HK-2 (cell line): ENCODE results near the gene GJD3.
"Not testable (repeated sequence)": the region's sequence is repeated elsewhere in the genome, so short reads cannot be mapped to it uniquely, and the experiment has no call there.

Source experiments
- DNase-seq: peaks from one replicate; pipeline ENCODE4 v3.0.0-alpha.2; 2018; ENCODE audit not compliant: unreplicated experiment

GJD3 gene

GRCh38 chr17:40367728-40368127, 3.2 kb upstream of the GJD3 start:
- DNase-seq: not testable (repeated sequence)

DNA sequence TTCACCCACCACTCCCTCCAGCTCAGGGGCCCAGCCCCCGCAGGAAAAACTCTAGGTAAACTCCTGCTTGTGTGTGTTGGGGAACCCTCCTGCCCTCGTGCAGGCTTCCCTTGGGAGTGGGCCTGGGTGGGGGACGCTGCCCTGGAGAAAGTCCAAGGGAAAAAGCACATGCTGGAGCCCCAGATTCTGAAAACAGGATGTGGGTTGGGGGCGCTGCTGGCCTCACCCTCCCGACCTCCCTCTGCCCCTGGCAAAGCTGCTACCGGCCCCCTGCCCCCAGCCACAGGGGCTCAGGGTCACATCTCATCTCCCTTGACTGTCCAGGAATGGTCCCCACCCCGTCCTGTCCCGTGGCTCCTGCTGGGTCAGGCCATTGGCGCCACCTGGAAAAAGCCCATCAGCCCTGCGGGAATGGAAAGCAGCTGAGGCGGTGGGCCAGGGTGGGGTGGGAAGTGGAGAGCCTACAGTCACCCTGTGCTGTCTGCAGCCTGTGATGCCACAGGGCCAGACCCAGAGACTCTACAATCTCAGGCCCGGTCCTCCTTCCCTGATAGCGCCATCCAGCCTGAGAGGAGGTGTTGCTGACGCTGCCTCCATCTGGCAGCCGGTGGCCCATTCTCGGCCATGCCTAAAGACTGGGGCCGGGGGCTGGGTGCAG, 2.5 kb upstream of the GJD3 start:
- DNase-seq: no peak

DNA sequence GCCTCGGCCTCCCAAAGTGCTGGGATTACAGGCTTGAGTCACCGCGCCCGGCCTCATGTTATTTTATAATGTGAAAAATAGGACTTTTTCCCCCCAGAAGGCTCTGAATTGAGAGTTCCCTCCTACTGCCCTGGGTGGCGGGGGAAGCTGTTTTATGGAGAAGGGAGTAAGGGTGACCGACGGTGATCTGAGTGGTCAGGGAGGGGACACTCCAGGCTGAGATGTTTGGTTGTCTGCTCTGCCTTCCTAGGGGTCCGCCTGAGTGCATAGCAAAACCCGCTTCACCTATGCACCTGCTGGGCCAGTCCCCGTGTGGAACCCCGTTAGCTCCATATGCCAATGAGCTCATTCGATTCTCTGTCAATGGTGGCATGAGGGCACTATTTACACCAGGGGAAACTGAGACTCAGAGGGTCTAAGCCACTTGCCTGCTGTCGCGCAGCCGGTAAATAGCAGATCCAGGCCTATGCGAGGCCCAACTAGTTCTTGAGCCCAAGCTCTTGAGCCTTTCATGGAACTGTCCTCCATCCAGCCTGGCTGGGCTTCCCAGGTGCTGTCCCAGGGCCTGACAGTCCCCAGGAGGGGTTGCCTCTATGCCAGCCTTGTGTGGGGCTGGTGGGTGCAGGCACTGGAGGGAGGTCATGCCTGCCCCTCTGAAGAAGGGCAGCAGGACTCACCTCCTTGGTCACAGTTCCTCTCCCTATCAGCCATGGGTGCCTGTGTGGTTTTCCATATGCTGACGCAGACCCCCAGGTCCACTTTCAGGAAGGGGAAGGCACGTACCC, 1.7 kb upstream of the GJD3 start:
- DNase-seq: no peak

GRCh38 chr17:40364906-40365305, 369 bp upstream of the GJD3 start:
- DNase-seq: no peak

DNA sequence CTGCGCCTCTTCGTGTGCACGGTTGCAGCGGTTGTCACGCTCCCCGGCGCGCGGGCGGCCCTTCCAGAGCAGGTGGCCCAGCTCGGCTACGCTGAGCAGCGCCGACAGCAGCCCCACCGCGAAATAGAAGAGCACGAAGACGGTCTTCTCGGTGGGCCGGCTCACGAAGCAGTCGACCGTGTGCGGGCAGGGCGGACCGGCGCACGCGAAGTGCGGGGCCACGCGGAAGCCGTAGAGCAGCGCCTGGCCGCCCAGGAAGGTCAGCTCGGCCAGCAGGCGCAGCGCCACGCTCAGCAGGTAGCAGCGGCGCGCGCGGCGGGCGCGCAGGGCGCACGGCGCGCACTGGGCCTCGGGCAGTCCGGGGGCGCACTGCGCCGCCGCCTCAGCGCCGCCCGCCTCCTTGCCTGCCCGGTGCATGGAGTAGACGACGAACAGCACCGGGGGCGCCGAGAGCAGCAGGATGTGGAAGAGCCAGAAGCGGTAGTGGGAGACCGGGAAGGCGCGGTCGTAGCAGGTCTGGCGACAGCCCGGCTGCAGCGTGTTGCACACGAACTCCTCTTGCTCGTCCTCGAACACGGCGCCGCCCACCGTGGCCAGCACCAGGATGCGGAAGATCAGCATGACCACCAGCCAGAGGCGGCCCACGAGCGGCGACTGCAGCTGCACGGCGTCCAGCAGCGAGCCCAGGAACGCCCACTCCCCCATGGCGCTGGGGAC, 1.3 kb downstream of the GJD3 start:
- DNase-seq: peak; percentile 45

DNA sequence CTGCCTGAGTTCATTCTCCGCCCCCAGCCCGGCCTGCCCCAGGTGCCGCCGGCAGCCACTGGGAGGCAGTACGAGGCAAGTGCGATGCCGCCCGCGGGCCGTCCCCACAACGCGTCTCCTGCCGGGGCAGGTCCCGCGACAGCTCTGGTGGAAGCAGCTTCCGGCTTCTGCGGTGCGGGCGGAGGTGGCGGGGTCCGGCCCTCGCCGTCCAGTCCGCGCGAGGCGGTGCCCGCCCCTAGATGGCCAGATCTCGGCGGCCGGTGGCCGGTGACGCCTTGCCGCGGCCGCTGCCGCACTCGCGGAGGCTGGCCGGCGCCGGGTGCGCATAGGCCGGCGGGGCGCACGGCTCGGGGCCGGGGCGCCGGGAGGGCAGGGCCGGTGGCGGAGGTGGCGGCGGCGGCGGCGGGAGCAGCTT, 1.8 kb downstream of the GJD3 start:
- DNase-seq: peak; percentile 89

DNA sequence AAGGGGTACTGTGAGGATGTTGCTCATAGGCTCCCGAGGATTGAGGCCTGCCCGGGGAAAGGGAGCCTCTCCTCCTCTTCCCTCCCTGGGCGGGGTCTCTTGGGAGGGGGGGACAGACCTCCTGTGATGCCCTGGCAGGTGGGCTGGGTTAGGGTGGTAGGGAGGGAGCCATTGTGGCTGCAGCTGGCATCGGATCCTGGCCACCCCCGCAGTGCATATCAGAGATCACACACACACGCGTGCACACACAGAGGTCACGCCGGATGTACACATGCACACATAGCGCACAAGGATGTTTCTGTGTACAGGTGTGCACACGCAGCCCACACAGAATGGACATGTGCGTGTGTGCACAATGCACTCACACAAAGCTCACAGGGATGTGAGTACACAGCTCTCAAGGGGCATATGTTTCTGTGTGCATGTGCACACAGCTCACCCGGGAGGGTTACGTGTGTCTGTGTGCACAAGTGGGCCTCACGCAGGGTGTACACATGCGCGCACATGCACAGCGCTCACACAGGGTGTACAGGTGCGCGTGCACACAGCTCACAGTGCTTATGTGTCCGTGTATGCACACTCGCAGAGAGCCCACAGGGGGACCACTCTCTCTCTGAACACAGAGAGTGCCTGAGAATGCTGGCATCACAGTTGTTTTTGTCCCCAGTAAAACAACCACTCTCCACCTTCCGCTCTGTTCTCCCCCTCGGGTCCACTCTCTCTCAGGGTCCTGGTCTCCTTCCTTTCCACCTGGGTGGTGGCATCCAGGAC, 2.4 kb downstream of the GJD3 start:
- DNase-seq: no peak

DNA sequence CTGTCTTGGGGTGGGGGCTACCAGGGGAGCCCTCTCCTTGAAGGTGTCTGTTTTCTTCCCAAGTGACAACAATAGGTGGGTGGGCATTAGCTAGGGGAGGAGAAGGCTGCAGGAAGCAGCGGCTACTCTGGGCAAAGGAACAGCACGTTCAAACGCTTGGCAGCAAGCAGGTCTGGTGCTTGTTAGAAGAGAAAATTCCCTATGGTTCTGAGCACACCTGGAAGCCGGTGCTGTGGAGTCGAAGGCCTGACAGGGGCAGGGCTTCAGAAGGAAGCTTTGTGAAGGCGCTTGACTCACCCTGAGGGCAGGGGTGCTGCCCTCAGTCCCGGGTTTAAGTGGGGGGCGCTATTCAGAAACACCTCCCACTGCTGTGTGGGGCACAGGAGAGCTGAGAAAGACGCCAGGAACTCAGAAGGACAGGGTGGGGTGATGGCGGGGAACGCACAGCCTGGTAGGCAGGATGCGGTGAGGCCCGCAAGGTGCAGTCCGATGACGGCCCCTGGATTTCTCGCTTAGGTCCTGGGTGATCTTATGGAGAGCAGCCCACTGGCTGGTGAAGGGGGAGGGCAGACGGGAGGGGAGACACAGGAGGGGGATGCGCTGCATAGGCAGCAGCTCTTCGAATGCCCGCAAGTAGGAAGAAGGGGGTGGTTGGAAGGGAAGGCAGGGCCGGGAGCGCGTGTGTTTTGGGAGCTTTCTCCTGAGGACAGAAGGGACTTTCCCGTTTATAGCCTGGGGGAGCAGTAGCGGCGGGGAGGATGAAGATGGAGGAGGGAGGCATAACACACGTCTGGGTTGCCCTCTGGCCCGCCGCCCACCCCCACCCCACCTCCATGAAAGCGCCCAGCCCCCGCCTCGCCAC, 3.2 kb downstream of the GJD3 start:
- DNase-seq: no peak

DNA sequence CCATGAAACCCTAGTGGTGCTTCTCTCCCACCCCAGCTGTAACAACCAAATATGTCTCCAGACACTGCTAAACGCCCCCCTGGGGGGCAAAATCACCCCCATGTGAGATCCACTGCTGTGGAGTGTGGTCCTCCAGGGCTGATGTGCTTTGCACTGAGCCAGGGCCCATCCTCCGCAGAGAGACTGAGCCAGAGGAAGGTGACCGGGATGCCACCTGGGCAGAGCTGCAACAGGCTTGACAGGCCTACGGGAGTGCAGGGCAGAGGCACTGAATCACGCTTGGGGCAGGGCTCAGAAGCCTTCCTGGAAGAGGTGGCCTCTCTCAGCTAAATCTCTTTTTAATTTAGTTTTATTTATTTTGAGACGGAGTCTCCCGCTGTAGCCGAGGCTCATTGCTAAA, 4.4 kb downstream of the GJD3 start:
- no peak for DNase-seq

DNA sequence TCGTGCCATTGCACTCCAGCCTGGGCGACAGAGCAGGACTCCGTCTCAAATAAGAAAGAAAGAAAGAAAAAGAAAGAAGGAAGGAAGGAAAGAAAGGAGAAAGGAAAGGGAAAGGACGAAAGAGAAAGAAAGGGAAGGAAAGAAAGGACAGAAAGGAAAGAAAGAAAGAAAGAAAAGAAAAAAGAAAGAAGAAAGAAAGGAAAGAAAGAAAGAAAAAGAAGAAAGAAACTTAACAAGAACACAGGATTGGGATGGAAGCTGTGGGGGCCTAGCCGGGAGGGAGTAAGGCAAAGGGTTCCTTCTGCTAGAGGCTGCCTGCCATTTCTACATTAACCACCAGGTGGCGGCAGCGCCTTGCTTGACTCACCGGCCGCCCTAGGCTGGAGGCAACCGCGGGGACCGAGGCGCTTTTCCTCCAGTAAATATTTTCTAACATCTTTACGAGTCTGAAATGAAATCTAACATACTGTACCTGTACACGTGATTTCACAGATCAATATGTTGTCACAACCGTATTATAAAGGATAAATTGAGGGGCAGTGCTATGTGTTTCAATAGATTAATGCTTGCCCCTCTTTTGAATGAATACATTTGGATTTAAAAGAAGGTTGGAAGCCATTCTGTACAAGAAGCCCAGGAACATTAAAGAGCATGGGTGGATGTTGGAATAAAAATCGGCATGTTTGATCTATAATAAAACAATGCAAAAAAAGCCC, 6.1 kb downstream of the GJD3 start:
- DNase-seq: peak; percentile 87

- DNase-seq: no peak
Observed at GRCh38 chr17:40356990-40357881, 7.3 kb downstream of the GJD3 start.

DNA sequence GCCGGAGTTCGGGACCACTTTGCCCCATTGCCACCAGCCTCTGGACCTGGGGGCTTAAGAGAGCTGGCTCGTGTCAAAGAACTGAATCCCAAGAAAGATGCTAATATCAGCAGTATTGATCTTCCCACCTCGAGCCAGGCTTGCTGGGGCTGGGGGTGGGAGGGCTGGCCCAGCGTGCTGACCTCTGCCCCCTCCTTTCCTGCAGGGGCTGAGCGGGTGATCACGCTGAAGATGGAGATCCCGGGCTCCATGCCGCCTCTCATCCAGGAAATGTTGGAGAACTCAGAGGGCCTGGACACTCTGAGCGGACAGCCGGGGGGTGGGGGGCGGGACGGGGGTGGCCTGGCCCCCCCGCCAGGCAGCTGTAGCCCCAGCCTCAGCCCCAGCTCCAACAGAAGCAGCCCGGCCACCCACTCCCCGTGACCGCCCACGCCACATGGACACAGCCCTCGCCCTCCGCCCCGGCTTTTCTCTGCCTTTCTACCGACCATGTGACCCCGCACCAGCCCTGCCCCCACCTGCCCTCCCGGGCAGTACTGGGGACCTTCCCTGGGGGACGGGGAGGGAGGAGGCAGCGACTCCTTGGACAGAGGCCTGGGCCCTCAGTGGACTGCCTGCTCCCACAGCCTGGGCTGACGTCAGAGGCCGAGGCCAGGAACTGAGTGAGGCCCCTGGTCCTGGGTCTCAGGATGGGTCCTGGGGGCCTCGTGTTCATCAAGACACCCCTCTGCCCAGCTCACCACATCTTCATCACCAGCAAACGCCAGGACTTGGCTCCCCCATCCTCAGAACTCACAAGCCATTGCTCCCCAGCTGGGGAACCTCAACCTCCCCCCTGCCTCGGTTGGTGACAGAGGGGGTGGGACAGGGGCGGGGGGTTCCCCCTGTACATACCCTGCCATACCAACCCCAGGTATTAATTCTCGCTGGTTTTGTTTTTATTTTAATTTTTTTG, 8.5 kb downstream of the GJD3 start:
- no peak for DNase-seq

- peak; percentile 73 for DNase-seq
Observed at GRCh38 chr17:40355123-40355803, 9.3 kb downstream of the GJD3 start.

- DNase-seq: no peak
Observed at GRCh38 chr17:40354221-40355122, 10.1 kb downstream of the GJD3 start.

DNA sequence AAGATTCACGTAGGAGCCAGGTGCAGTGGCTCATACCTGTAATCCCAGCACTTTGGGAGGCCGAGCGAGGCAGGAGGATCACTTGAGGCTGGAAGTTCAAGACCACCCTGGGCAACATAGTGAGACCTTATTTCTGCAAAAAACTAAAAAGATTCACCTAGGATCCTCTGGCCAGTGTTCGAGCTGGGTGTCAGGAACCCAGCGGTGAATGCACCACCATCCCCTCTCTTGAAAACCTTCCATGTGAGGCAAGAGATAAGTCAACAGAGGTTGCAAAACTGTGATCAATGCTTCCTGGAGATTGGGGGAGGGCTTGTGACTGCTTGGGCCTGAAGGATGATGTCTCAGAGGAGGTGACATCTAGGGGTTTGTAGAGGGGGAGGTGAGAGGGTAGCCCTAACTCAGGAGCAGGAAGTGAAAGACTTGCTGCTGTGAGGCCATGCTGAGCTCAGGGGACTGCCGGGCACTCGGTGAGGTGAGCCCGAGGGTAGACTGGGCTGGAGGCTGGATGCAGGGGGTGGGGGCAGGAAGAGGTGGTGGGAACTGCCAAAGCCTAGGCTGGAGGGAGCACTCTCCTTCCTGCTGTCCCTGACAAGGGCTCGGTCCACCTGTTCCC, 11.7 kb downstream of the GJD3 start:
- no peak for DNase-seq

- DNase-seq: no peak
Observed at GRCh38 chr17:40352237-40352778, 12.2 kb downstream of the GJD3 start.
